CMK (cell line): Measurements from ENCODE around the gene SLC35G2.
"Not testable (repeated sequence)": the region's sequence is repeated elsewhere in the genome, so short reads cannot be mapped to it uniquely, and the experiment has no call there.

ENCODE experiments used
- DNase-seq: peaks from one replicate; pipeline ENCODE4 v3.0.0-alpha.2; 2010; ENCODE audit warnings: low read depth

The SLC35G2 gene

GRCh38 chr3:136818769-136819391, at the start of gene SLC35G2:
SLC35G2 (plus strand) TSS chr3:136819126; CDS start chr3:136854461, 35,335 bp downstream.
- DNase-seq, result peak; percentile 15

GRCh38 chr3:136772709-136773108, 46.2 kb upstream of the SLC35G2 start:
- DNase-seq, result no peak

- no peak for DNase-seq
Measured at GRCh38 chr3:136778865-136779264, 40.1 kb upstream of the SLC35G2 start.

GRCh38 chr3:136780741-136781140, 38.2 kb upstream of the SLC35G2 start:
- no peak for DNase-seq

GRCh38 chr3:136783708-136784191, 35.2 kb upstream of the SLC35G2 start:
- DNase-seq, result no peak

GRCh38 chr3:136787349-136787748, 31.6 kb upstream of the SLC35G2 start:
- DNase-seq, result no peak

- DNase-seq, result no peak
Measured at GRCh38 chr3:136788154-136788553, 30.8 kb upstream of the SLC35G2 start.

GRCh38 chr3:136789976-136790375, 28.9 kb upstream of the SLC35G2 start:
- no peak for DNase-seq

GRCh38 chr3:136790786-136791185, 28.1 kb upstream of the SLC35G2 start:
- DNase-seq, result no peak

- DNase-seq, result no peak
Measured at GRCh38 chr3:136792556-136793330, 26.2 kb upstream of the SLC35G2 start.

GRCh38 chr3:136801146-136801545, 17.8 kb upstream of the SLC35G2 start:
- DNase-seq, result not testable (repeated sequence)

- DNase-seq, result no peak
Measured at GRCh38 chr3:136802481-136802996, 16.4 kb upstream of the SLC35G2 start.

GRCh38 chr3:136804141-136804540, 14.8 kb upstream of the SLC35G2 start:
- DNase-seq, result no peak

- no peak for DNase-seq
Measured at GRCh38 chr3:136804813-136805212, 14.1 kb upstream of the SLC35G2 start.

- DNase-seq, result no peak
Measured at GRCh38 chr3:136805795-136806194, 13.1 kb upstream of the SLC35G2 start.

- DNase-seq, result no peak
Measured at GRCh38 chr3:136811701-136812100, 7.2 kb upstream of the SLC35G2 start.

- no peak for DNase-seq
Measured at GRCh38 chr3:136817448-136817847, 1.5 kb upstream of the SLC35G2 start.

GRCh38 chr3:136818191-136818768, 646 bp upstream of the SLC35G2 start:
- DNase-seq, result no peak

GRCh38 chr3:136819392-136819730, 435 bp downstream of the SLC35G2 start:
- DNase-seq, result no peak

GRCh38 chr3:136819731-136820679, 1.1 kb downstream of the SLC35G2 start:
- no peak for DNase-seq

GRCh38 chr3:136831461-136831860, 12.5 kb downstream of the SLC35G2 start:
- no peak for DNase-seq
